ENCODE measurements around the gene ALG9. TPM values are rescaled to one million over a fixed set of nuclear protein-coding genes. Genes with fewer than 3 reads are reported as not detected.

ALG9 gene
- polyA plus RNA-seq, 1 donor from 2014 or later: 92.1 TPM

- Histone ChIP-seq H3K79me2 (replicated peaks; ENCODE audit: insufficient read depth, low read length) (no peaks in the 10 kb centered on the region), H3K4me2 (ENCODE audit: low read length) (no peak overlapping the region), H3K9ac (ENCODE audit: low read length) (no peak overlapping the region), H3K36me3 (ENCODE audit: insufficient read depth, low read length) (no peaks in the 10 kb centered on the region), H4K20me1 (ENCODE audit: insufficient read depth) (no peaks in the 10 kb centered on the region), H3K27me3 (ENCODE audit: insufficient read depth, low read depth, low read length) (no peaks in the 10 kb centered on the region), H3K9me3 (ENCODE audit: low read length) (no peaks in the 10 kb centered on the region), H3F3A (ENCODE audit: insufficient read depth, low read length, poor library complexity, severe bottlenecking) (no peaks in the 10 kb centered on the region), H3K4me3 (ENCODE audit: low read length) (no peak overlapping the region), H3K27ac (ENCODE audit: low read length) (no peak overlapping the region), H3K9me2 (ENCODE audit: insufficient read depth, low read length) (no peaks in the 10 kb centered on the region), H2AFZ (ENCODE audit: low read depth, low read length) (no peak overlapping the region)
- TF ChIP-seq EP300 (conservative IDR thresholded peaks at IDR 0.05; ENCODE audit: poor library complexity, severe bottlenecking) (no peak), POLR2AphosphoS5 (IDR thresholded peaks at IDR 0.05) (no peak), TAF1 (IDR thresholded peaks at IDR 0.05; ENCODE audit: low read depth) (no peak), SMC3 (conservative IDR thresholded peaks at IDR 0.05; ENCODE audit: poor library complexity) (no peak), CTCF (IDR thresholded peaks at IDR 0.05; ENCODE audit: poor library complexity, severe bottlenecking) (no peak), REST (IDR thresholded peaks at IDR 0.05; ENCODE audit: borderline replicate concordance) (no peak)
Observed at GRCh38 chr11:111823131-111823530, 48.2 kb downstream of the ALG9 start.

GRCh38 chr11:111819829-111820237 lies 51.5 kb downstream of the ALG9 start:
- Histone ChIP-seq H4K20me1 (ENCODE audit: insufficient read depth) (no peaks in the 10 kb centered on the region), H3F3A (ENCODE audit: insufficient read depth, low read length, poor library complexity, severe bottlenecking) (no peaks in the 10 kb centered on the region), H3K36me3 (ENCODE audit: insufficient read depth, low read length) (no peaks in the 10 kb centered on the region), H3K27ac (ENCODE audit: low read length) (no peak overlapping the region), H2AFZ (ENCODE audit: low read depth, low read length) (no peak overlapping the region), H3K9me3 (ENCODE audit: low read length) (no peaks in the 10 kb centered on the region), H3K4me2 (ENCODE audit: low read length) (no peak overlapping the region), H3K79me2 (replicated peaks; ENCODE audit: insufficient read depth, low read length) (no peaks in the 10 kb centered on the region), H3K4me3 (ENCODE audit: low read length) (no peak overlapping the region), H3K9ac (ENCODE audit: low read length) (no peak overlapping the region), H3K27me3 (ENCODE audit: insufficient read depth, low read depth, low read length) (no peaks in the 10 kb centered on the region), H3K9me2 (ENCODE audit: insufficient read depth, low read length) (no peaks in the 10 kb centered on the region)
- TF ChIP-seq TAF1 (IDR thresholded peaks at IDR 0.05; ENCODE audit: low read depth) (no peak), CTCF (IDR thresholded peaks at IDR 0.05; ENCODE audit: poor library complexity, severe bottlenecking) (no peak), SMC3 (conservative IDR thresholded peaks at IDR 0.05; ENCODE audit: poor library complexity) (no peak), POLR2AphosphoS5 (IDR thresholded peaks at IDR 0.05) (no peak), EP300 (conservative IDR thresholded peaks at IDR 0.05; ENCODE audit: poor library complexity, severe bottlenecking) (no peak)

All from neural cell (in vitro differentiated cells).